SK-MEL-5 (cell line): ENCODE data around the gene FCMR. TPM values are rescaled to one million over a fixed set of nuclear protein-coding genes. Genes with fewer than 3 reads are reported as not detected.

Experiments
- DNase-seq: peaks from one replicate; pipeline ENCODE4 v3.0.0-alpha.2; 2016; ENCODE audit warnings: low read depth, low spot score
- in situ Hi-C: cut with HindIII; loops from 2 replicates; pipeline ENCODE4 v1.10.0; 2016; ENCODE audit warnings: low sequenced_read_pairs, high pct_unique_total_duplicates, low pct_unique_long_range_greater_than_20kb
- polyA plus RNA-seq, 2 experiments: library from polyadenylated mRNA; depleted of rRNA; stranded (reverse); fragments of >200 nt; gene quantifications; 2 replicates each; pipeline ENCODE4 v1.2.3, GENCODE V29; 2015
- total RNA-seq: library from RNA; depleted of rRNA; stranded (reverse); fragments of >200 nt; shearing (Covaris generic); gene quantifications from 2 replicates; pipeline ENCODE4 v1.2.3, GENCODE V29; 2014; rRNA removed

Gene FCMR
- 1.7 and 2.8 TPM in 2 replicates for total RNA-seq
- polyA plus RNA-seq (2015; cell fraction: cytosol; rRNA removed): 2.2 and 4.8 TPM in 2 replicates
- 0.66 and 1.8 TPM in 2 replicates for polyA plus RNA-seq (2015; cell fraction: nucleus; rRNA removed)

GRCh38 chr1:206921772-206922265 is at the start of gene FCMR:
Gene FCMR, minus strand, starts transcription at chr1:206921941. Its CDS starts 87 bp downstream, at chr1:206921854.
- DNase-seq: peak; percentile 19
- in situ Hi-C loops: no loop called here

- no peak for DNase-seq
- in situ Hi-C loops: no loop called here
Observed at GRCh38 chr1:206971029-206971655, 49.4 kb upstream of the FCMR start.

- DNase-seq: no peak
- in situ Hi-C loops: no loop called here
Observed at GRCh38 chr1:206970446-206970845, 48.7 kb upstream of the FCMR start, which contains the start of gene FCAMR. Gene FCAMR, minus strand, starts transcription at chr1:206970460. Its CDS starts 335 bp downstream, at chr1:206970125.

GRCh38 chr1:206969090-206969489 is 47.3 kb upstream of the FCMR start:
- in situ Hi-C loops: no loop called here
- DNase-seq: no peak

- DNase-seq: no peak
- in situ Hi-C loops: no loop called here
Observed at GRCh38 chr1:206967096-206967849, 45.5 kb upstream of the FCMR start.

- DNase-seq: no peak
- in situ Hi-C loops: no loop called here
Observed at GRCh38 chr1:206965781-206966180, 44.0 kb upstream of the FCMR start.

GRCh38 chr1:206963740-206964139 is 42.0 kb upstream of the FCMR start:
- DNase-seq: no peak
- in situ Hi-C loops: no loop called here

- DNase-seq: no peak
- in situ Hi-C loops: no loop called here
Observed at GRCh38 chr1:206963119-206963712, 41.5 kb upstream of the FCMR start.

- no peak for DNase-seq
- in situ Hi-C loops: no loop called here
Observed at GRCh38 chr1:206962272-206962671, 40.5 kb upstream of the FCMR start.

- in situ Hi-C loops: no loop called here
- DNase-seq: no peak
Observed at GRCh38 chr1:206961668-206962067, 39.9 kb upstream of the FCMR start.

GRCh38 chr1:206960676-206961386 is 39.1 kb upstream of the FCMR start:
- in situ Hi-C loops: no loop called here
- DNase-seq: no peak

- no peak for DNase-seq
- in situ Hi-C loops: no loop called here
Observed at GRCh38 chr1:206958144-206958543, 36.4 kb upstream of the FCMR start.

GRCh38 chr1:206957639-206958038 is 35.9 kb upstream of the FCMR start:
- no peak for DNase-seq
- in situ Hi-C loops: no loop called here

GRCh38 chr1:206955476-206956451 is 34.0 kb upstream of the FCMR start:
- in situ Hi-C loops: no loop called here
- DNase-seq: no peak

GRCh38 chr1:206954459-206955342 is 33.0 kb upstream of the FCMR start:
- DNase-seq: no peak
- in situ Hi-C loops: no loop called here

GRCh38 chr1:206953626-206954025 is 31.9 kb upstream of the FCMR start:
- DNase-seq: no peak
- in situ Hi-C loops: no loop called here
